ENCODE measurements around the gene PLA2G4E. TPM values are rescaled to one million over a fixed set of nuclear protein-coding genes. Genes with fewer than 3 reads are reported as not detected.

The PLA2G4E gene
- total RNA-seq, 1 experiment from 2014 or later, result not detected

DNA sequence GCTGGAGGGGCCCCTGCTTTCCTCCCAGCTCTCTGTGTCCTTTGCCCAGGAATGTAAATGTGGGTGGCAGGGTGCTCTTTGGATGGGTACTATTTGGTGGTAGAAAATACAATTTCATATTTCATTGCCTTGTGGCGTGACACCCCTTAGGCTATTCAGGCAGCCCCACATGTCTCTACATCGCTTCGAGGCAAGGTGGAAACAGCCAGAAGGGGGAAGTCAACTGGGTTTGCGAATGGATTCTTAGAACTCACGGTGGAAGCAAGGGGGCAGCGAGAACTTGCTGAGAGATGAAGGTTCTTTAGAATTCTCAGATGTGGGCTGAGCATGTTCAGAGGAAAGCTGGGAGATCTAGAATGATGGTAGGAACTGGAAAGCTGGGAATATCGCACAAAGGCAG lies 48.2 kb upstream of the PLA2G4E start:
- no peak overlapping the region for H3K9ac ChIP-seq (ENCODE audit: low read length)
- H3K9me3 ChIP-seq (ENCODE audit: control insufficient read depth in 1 of 2, insufficient read depth in 1 of 2, low read depth in 1 of 2, low read length in 2 of 2), result no peaks in the 10 kb centered on the region
- ChIA-PET POLR2A (no interaction called here), CTCF (interaction anchor here (1.0 kb wide), 1 partner anchor 15 kb away, joined by 3 read pairs; no protein-coding TSS in a partner anchor), RAD21 (ENCODE audit: low non-redundant PET in 1 of 2, low total read pairs in 2 of 2, uncharacterized antibody in 2 of 2, unreplicated experiment in 2 of 2) (no interaction called here)
- peaks cover 0 to 9% of the 10 kb centered on the region in 2 experiments; a peak in 2 of 4 replicates for H3K4me1 ChIP-seq (ENCODE audit: control insufficient read depth in 1 of 2, insufficient read depth in 2 of 2, low read length in 2 of 2)
- no peaks in the 10 kb centered on the region for H4K20me1 ChIP-seq (ENCODE audit: insufficient read depth)
- H3K79me2 ChIP-seq (ENCODE audit: insufficient read depth, low read length), result no peaks in the 10 kb centered on the region
- DNase-seq (ENCODE audit: low read depth, low spot score) (no peak), ATAC-seq (no peak)
- H3K4me2 ChIP-seq (ENCODE audit: low read length), result no peak overlapping the region
- no peak overlapping the region for H3K27ac ChIP-seq (ENCODE audit: low read depth, low read length)
- no peak overlapping the region for H3K4me3 ChIP-seq (replicated peaks in 1 of 2; ENCODE audit: low read depth in 1 of 2, low read length in 2 of 2)
- TF ChIP-seq, protein P1, sequence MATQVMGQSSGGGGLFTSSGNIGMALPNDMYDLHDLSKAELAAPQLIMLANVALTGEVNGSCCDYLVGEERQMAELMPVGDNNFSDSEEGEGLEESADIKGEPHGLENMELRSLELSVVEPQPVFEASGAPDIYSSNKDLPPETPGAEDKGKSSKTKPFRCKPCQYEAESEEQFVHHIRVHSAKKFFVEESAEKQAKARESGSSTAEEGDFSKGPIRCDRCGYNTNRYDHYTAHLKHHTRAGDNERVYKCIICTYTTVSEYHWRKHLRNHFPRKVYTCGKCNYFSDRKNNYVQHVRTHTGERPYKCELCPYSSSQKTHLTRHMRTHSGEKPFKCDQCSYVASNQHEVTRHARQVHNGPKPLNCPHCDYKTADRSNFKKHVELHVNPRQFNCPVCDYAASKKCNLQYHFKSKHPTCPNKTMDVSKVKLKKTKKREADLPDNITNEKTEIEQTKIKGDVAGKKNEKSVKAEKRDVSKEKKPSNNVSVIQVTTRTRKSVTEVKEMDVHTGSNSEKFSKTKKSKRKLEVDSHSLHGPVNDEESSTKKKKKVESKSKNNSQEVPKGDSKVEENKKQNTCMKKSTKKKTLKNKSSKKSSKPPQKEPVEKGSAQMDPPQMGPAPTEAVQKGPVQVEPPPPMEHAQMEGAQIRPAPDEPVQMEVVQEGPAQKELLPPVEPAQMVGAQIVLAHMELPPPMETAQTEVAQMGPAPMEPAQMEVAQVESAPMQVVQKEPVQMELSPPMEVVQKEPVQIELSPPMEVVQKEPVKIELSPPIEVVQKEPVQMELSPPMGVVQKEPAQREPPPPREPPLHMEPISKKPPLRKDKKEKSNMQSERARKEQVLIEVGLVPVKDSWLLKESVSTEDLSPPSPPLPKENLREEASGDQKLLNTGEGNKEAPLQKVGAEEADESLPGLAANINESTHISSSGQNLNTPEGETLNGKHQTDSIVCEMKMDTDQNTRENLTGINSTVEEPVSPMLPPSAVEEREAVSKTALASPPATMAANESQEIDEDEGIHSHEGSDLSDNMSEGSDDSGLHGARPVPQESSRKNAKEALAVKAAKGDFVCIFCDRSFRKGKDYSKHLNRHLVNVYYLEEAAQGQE (IDR thresholded peaks at IDR 0.05; ENCODE audit: low read depth), result no peak
- TF ChIP-seq RAD21 (IDR thresholded peaks at IDR 0.05; ENCODE audit: low read depth), result peak; percentile 31; the same call in 1 of the 2 replicates
- TF ChIP-seq ZFX (IDR thresholded peaks at IDR 0.05), result no peak
- TF ChIP-seq ZNF274 (IDR thresholded peaks at IDR 0.05; ENCODE audit: low read depth, low read length), result no peak
- no peak for TF ChIP-seq FOSL1 (IDR thresholded peaks at IDR 0.05; ENCODE audit: low read depth)
- TF ChIP-seq YY1 (IDR thresholded peaks at IDR 0.05; ENCODE audit: extremely low read depth, insufficient replicate concordance, low read depth, low read length), result no peak
- TF ChIP-seq, protein P2, sequence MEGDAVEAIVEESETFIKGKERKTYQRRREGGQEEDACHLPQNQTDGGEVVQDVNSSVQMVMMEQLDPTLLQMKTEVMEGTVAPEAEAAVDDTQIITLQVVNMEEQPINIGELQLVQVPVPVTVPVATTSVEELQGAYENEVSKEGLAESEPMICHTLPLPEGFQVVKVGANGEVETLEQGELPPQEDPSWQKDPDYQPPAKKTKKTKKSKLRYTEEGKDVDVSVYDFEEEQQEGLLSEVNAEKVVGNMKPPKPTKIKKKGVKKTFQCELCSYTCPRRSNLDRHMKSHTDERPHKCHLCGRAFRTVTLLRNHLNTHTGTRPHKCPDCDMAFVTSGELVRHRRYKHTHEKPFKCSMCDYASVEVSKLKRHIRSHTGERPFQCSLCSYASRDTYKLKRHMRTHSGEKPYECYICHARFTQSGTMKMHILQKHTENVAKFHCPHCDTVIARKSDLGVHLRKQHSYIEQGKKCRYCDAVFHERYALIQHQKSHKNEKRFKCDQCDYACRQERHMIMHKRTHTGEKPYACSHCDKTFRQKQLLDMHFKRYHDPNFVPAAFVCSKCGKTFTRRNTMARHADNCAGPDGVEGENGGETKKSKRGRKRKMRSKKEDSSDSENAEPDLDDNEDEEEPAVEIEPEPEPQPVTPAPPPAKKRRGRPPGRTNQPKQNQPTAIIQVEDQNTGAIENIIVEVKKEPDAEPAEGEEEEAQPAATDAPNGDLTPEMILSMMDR (IDR thresholded peaks at IDR 0.05 in 2 of 3, conservative IDR thresholded peaks at IDR 0.05 in 1 of 3; ENCODE audit: borderline replicate concordance in 1 of 3, insufficient read depth in 1 of 3, low read depth in 2 of 3, low read length in 2 of 3), result peak in 1 of 3 experiments; percentile 22; a peak in 1 of 6 replicates
- no peak overlapping the region for H2AFZ ChIP-seq (ENCODE audit: low read depth, low read length, poor library complexity, severe bottlenecking)
- H3K36me3 ChIP-seq (ENCODE audit: control insufficient read depth in 1 of 2, insufficient read depth in 2 of 2, low read length in 2 of 2), result no peaks in the 10 kb centered on the region
- no TSS peak for BruUV-seq (replicated peaks)
- no peaks in the 10 kb centered on the region for H3K27me3 ChIP-seq (ENCODE audit: insufficient read depth, low read length)
- intact Hi-C loops (cut with micrococcal nuclease), result loop anchor here (5.0 kb wide), 1 partner anchor 318 kb away; no protein-coding TSS in a partner anchor
- H3K9me2 ChIP-seq (ENCODE audit: insufficient read depth), result no peaks in the 10 kb centered on the region

All from HCT116 (cell line).